ENCODE measurements around the gene ACTN1. TPM values are rescaled to one million over a fixed set of nuclear protein-coding genes. Genes with fewer than 3 reads are reported as not detected.

The ACTN1 gene
- total RNA-seq, 1 donor from 2014 or later: 1,102 TPM

DNA sequence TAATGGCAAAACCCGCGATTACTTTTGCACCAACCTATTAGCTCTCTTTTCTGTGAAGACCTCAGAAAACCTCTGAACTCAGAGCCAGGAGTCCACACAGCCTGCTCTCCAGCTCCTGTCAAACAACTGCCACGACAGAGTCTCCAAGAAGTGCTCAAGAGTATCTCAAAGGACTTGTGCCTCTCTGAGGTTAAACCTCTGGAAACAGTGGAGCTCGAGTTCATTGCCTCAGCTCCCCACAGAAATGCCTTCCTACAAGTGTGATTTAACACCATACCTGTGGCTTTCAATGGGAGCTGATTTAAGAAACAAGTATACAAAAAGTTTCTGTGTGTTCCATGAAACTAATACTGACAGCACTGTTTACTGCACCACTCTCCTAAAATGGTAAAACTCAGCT is 20.1 kb downstream of the ACTN1 start:
- peaks cover 27% of the 10 kb centered on the region for H3K36me3 Mint-ChIP-seq (ENCODE audit: low read depth)
- H3K9me3 Mint-ChIP-seq (ENCODE audit: low read depth): no peaks in the 10 kb centered on the region
- TF ChIP-seq, protein P1, sequence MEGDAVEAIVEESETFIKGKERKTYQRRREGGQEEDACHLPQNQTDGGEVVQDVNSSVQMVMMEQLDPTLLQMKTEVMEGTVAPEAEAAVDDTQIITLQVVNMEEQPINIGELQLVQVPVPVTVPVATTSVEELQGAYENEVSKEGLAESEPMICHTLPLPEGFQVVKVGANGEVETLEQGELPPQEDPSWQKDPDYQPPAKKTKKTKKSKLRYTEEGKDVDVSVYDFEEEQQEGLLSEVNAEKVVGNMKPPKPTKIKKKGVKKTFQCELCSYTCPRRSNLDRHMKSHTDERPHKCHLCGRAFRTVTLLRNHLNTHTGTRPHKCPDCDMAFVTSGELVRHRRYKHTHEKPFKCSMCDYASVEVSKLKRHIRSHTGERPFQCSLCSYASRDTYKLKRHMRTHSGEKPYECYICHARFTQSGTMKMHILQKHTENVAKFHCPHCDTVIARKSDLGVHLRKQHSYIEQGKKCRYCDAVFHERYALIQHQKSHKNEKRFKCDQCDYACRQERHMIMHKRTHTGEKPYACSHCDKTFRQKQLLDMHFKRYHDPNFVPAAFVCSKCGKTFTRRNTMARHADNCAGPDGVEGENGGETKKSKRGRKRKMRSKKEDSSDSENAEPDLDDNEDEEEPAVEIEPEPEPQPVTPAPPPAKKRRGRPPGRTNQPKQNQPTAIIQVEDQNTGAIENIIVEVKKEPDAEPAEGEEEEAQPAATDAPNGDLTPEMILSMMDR (IDR thresholded peaks at IDR 0.05): no peak
- peak overlapping the region; percentile 96 for H3K27ac Mint-ChIP-seq (ENCODE audit: unreplicated experiment)
- DNase-seq (ENCODE audit: low spot score): no peak
- H3K27me3 Mint-ChIP-seq (ENCODE audit: low read depth): no peaks in the 10 kb centered on the region
- peaks cover 98% of the 10 kb centered on the region for H3K4me1 Mint-ChIP-seq (ENCODE audit: low read depth)
- H3K4me3 Mint-ChIP-seq (ENCODE audit: unreplicated experiment): peak overlapping the region; percentile 31

DNA sequence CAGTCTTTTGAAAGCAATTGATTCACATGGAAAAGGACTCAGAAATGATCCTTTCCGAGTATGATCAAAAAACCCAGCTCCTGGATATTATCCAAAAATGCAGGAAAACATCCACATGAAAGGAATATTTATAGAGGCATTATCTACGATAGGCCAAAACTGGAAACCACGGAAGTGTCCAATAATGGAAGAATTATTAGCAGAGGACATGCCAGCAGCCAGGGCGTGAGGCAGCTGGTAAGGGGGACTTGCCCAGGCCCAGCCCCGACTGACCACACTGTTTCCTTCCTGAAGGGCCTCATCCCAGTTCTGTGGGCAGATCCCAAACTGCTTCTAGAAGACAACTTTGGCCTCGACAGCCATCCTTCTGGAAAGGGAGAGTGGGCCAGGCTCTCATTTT is 20.5 kb downstream of the ACTN1 start:
- peak; percentile 21 for DNase-seq (ENCODE audit: low spot score)
- H3K9me3 Mint-ChIP-seq (ENCODE audit: low read depth): no peaks in the 10 kb centered on the region
- TF ChIP-seq, protein P1 (IDR thresholded peaks at IDR 0.05): no peak
- peak overlapping the region; percentile 96 for H3K27ac Mint-ChIP-seq (ENCODE audit: unreplicated experiment)
- no peaks in the 10 kb centered on the region for H3K27me3 Mint-ChIP-seq (ENCODE audit: low read depth)
- H3K36me3 Mint-ChIP-seq (ENCODE audit: low read depth): peaks cover 26% of the 10 kb centered on the region
- peaks cover 97% of the 10 kb centered on the region for H3K4me1 Mint-ChIP-seq (ENCODE audit: low read depth)
- peak overlapping the region; percentile 33 for H3K4me3 Mint-ChIP-seq (ENCODE audit: unreplicated experiment)

DNA sequence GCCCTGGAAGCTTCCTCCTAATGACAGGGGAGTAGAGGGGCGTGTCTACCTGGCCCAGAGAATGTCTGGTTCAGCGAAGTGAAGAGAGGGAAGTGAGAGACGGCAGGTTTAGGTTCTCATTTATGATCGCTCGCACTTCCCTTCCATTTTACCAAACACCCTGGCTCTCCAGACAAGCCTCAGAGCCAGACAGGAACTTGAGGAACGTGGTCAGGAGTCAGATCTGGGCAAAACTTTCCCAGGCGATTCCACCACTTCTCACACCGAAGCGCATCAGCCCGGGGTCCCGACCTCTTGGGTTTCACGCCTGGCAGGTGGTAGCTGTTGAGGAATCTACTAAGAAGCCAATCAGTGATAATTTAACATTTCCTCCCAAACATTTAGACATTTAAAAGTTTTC is 21.3 kb downstream of the ACTN1 start:
- peak; percentile 65 for DNase-seq (ENCODE audit: low spot score)
- Mint-ChIP-seq H3K9me3 (ENCODE audit: low read depth) (no peaks in the 10 kb centered on the region), H3K36me3 (ENCODE audit: low read depth) (peaks cover 22% of the 10 kb centered on the region), H3K4me3 (ENCODE audit: unreplicated experiment) (no peak overlapping the region), H3K27ac (ENCODE audit: unreplicated experiment) (peak overlapping the region; percentile 96), H3K4me1 (ENCODE audit: low read depth) (peaks cover 97% of the 10 kb centered on the region), H3K27me3 (ENCODE audit: low read depth) (no peaks in the 10 kb centered on the region)
- TF ChIP-seq, protein P1 (IDR thresholded peaks at IDR 0.05): no peak

DNA sequence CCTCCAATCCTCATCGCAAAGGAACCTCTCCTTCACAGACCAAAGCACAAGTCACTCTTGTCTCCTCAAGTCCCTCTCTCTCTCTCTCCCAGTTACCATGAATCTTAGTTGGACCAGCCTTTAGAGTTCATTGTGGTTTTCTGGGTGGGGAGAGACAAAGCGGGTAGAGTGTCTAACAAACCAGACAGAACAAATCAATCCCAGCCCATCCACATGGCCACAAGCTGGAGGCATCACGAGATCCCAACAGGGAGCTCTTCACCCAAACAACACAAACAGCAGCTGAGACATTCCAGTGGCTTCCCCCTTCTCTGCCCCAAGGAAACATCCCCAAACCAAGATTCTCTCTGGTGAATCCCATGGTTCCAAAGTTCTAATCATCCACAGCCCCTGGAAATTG is 22.4 kb downstream of the ACTN1 start:
- Mint-ChIP-seq H3K4me1 (ENCODE audit: low read depth) (peaks cover 97% of the 10 kb centered on the region), H3K27ac (ENCODE audit: unreplicated experiment) (peak overlapping the region; percentile 96), H3K36me3 (ENCODE audit: low read depth) (peaks cover 17% of the 10 kb centered on the region), H3K27me3 (ENCODE audit: low read depth) (no peaks in the 10 kb centered on the region), H3K4me3 (ENCODE audit: unreplicated experiment) (peak overlapping the region; percentile 11), H3K9me3 (ENCODE audit: low read depth) (no peaks in the 10 kb centered on the region)
- TF ChIP-seq, protein P1 (IDR thresholded peaks at IDR 0.05): no peak
- DNase-seq (ENCODE audit: low spot score): no peak

DNA sequence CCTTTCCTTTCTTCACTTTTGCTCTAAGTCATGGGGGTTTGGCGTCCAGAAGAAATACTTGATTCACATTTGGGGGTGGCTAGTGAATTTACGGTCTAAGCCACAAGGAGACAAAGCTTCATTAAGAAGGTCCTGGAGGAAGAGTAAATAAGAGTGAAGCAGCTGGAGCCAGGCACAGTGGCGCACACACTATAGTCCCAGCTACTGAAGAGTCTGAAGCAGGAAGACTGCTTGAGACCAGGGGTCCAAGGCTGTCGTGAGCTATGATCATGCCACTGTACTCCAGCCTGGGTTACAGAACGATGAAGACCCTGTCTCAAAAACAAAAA is 23.3 kb downstream of the ACTN1 start:
- Mint-ChIP-seq H3K36me3 (ENCODE audit: low read depth) (peaks cover 20% of the 10 kb centered on the region), H3K9me3 (ENCODE audit: low read depth) (no peaks in the 10 kb centered on the region), H3K27me3 (ENCODE audit: low read depth) (no peaks in the 10 kb centered on the region), H3K27ac (ENCODE audit: unreplicated experiment) (peak overlapping the region; percentile 96), H3K4me1 (ENCODE audit: low read depth) (peaks cover 97% of the 10 kb centered on the region), H3K4me3 (ENCODE audit: unreplicated experiment) (peak overlapping the region; percentile 23)
- TF ChIP-seq, protein P1 (IDR thresholded peaks at IDR 0.05): no peak
- no peak for DNase-seq (ENCODE audit: low spot score)
